ENCODE results near the gene GTF2B.

GTF2B gene

GRCh38 chr1:88812366-88812765 lies 79.0 kb downstream of the GTF2B start:
- TF ChIP-seq CTCF (IDR thresholded peaks at IDR 0.05; ENCODE audit: extremely low read depth, missing control alignments), result no peak
- DNase-seq (ENCODE audit: low spot score), result no peak

GRCh38 chr1:88803444-88803843 lies 87.9 kb downstream of the GTF2B start:
- TF ChIP-seq CTCF (IDR thresholded peaks at IDR 0.05; ENCODE audit: extremely low read depth, missing control alignments), result no peak
- no peak for DNase-seq (ENCODE audit: low spot score)

- no peak for DNase-seq (ENCODE audit: low spot score)
- no peak for TF ChIP-seq CTCF (IDR thresholded peaks at IDR 0.05; ENCODE audit: extremely low read depth, missing control alignments)
These were observed 88.4 kb downstream of the GTF2B start for GRCh38 chr1:88802950-88803349.
